Neural cell (in vitro differentiated cells): Measurements from ENCODE around the gene TADA2B. TPM values are rescaled to one million over a fixed set of nuclear protein-coding genes. Genes with fewer than 3 reads are reported as not detected.
A peak's percentile ranks its signal among the peaks of the same experiment; 100 is the strongest.

Experiments
- H2AFZ ChIP-seq: fragments of 200-600, 300-800 bp; sonication (generic), shearing (Covaris generic); 2 replicates; pipeline ENCODE4 v1.6.0; 2014; ENCODE audit warnings: low read depth, mild to moderate bottlenecking, antibody characterized with exemption, low read length, moderate library complexity
- H3F3A ChIP-seq: fragments of 200-600 bp; shearing (Covaris generic); 2 replicates; pipeline ENCODE4 v1.6.1; 2016; ENCODE audit warnings: mild to moderate bottlenecking, moderate library complexity, mixed read lengths, antibody characterized with exemption, low read length; ENCODE audit not compliant: insufficient read depth, poor library complexity, severe bottlenecking
- H3K27ac ChIP-seq: fragments of 200-600, 300-800 bp; sonication (generic), shearing (Covaris generic); 2 replicates; pipeline ENCODE4 v1.5.1; 2014; ENCODE audit warnings: mild to moderate bottlenecking, low read length, moderate library complexity
- H3K27me3 ChIP-seq: fragments of 300-800, 200-600 bp; sonication (generic), shearing (Covaris generic); 2 replicates; pipeline ENCODE4 v1.6.0; 2014; ENCODE audit warnings: mild to moderate bottlenecking, low read depth, low read length, moderate library complexity; ENCODE audit not compliant: insufficient read depth
- H3K36me3 ChIP-seq: fragments of 300-800, 200-600 bp; sonication (generic), shearing (Covaris generic); 2 replicates; pipeline ENCODE4 v1.5.1; 2014; ENCODE audit warnings: mild to moderate bottlenecking, antibody characterized with exemption, low read length, moderate library complexity; ENCODE audit not compliant: insufficient read depth
- H3K4me2 ChIP-seq: fragments of 300-800, 200-600 bp; sonication (generic), shearing (Covaris generic); 2 replicates; pipeline ENCODE4 v1.6.0; 2014; ENCODE audit warnings: mild to moderate bottlenecking, low read length
- H3K4me3 ChIP-seq: fragments of 300-800, 200-600 bp; sonication (generic), shearing (Covaris generic); 2 replicates; pipeline ENCODE4 v1.5.1; 2014; ENCODE audit warnings: mild to moderate bottlenecking, low read length, moderate library complexity
- H3K79me2 ChIP-seq: fragments of 200-600 bp; shearing (Covaris generic); replicated peaks from 2 replicates; pipeline ENCODE4 v1.6.0; 2014; ENCODE audit warnings: mild to moderate bottlenecking, low read length, moderate library complexity; ENCODE audit not compliant: insufficient read depth
- H3K9ac ChIP-seq: fragments of 300-800, 200-600 bp; sonication (generic), shearing (Covaris generic); 2 replicates; pipeline ENCODE4 v1.6.1; 2016; ENCODE audit warnings: mild to moderate bottlenecking, low read length, mixed read lengths
- H3K9me2 ChIP-seq: fragments of 200-600 bp; shearing (Covaris generic); 2 replicates; pipeline ENCODE4 v1.6.1; 2016; ENCODE audit warnings: mild to moderate bottlenecking, low read length, mixed read lengths; ENCODE audit not compliant: insufficient read depth
- H3K9me3 ChIP-seq: fragments of 200-600, 300-800 bp; sonication (generic), shearing (Covaris generic); 2 replicates; pipeline ENCODE4 v1.6.1; 2016; ENCODE audit warnings: mild to moderate bottlenecking, mixed run types, low read length, moderate library complexity, mixed read lengths
- H4K20me1 ChIP-seq: fragments of 200-600 bp; shearing (Covaris generic); 2 replicates; pipeline ENCODE4 v1.6.1; 2016; ENCODE audit warnings: mild to moderate bottlenecking, mixed run types; ENCODE audit not compliant: insufficient read depth
- EP300 ChIP-seq: fragments of 450-650 bp; conservative IDR thresholded peaks from 2 replicates; pipeline ENCODE4 v1.6.1; 2014; ENCODE audit warnings: antibody characterized with exemption, mild to moderate bottlenecking, moderate library complexity; ENCODE audit not compliant: poor library complexity, severe bottlenecking
- EZH2 ChIP-seq: fragments of 200-600, 300-800 bp; shearing (Covaris generic), sonication (generic); IDR thresholded peaks from 2 replicates; pipeline ENCODE4 v1.6.1; 2014; ENCODE audit warnings: antibody characterized with exemption, low read length, borderline replicate concordance, mild to moderate bottlenecking; ENCODE audit not compliant: insufficient read depth, poor library complexity, severe bottlenecking
- MXI1 ChIP-seq: fragments of 450-650 bp; conservative IDR thresholded peaks from 2 replicates; pipeline ENCODE4 v1.6.1; 2014; ENCODE audit warnings: antibody characterized with exemption, mild to moderate bottlenecking; ENCODE audit not compliant: poor library complexity, severe bottlenecking
- POLR2AphosphoS5 ChIP-seq: IDR thresholded peaks from 2 replicates; pipeline ENCODE4 v1.6.1; 2012
- RAD21 ChIP-seq: fragments of 450-650 bp; conservative IDR thresholded peaks from 2 replicates; pipeline ENCODE4 v1.6.1; 2014; ENCODE audit warnings: antibody characterized with exemption, mild to moderate bottlenecking, moderate library complexity
- TAF1 ChIP-seq: IDR thresholded peaks from 2 replicates; pipeline ENCODE4 v1.6.1; 2012; ENCODE audit warnings: low read depth
- polyA minus RNA-seq: library from RNA; depleted of rRNA, polyadenylated mRNA; stranded (reverse); fragments of >200 nt; gene quantifications from 2 replicates; pipeline ENCODE4 v1.2.3, GENCODE V29; 2014
- polyA plus RNA-seq: library from polyadenylated mRNA; depleted of rRNA; stranded (reverse); fragments of >200 nt; gene quantifications from 2 replicates; pipeline ENCODE4 v1.2.3, GENCODE V29; 2014
- TF ChIP-seq, protein P1 (sequence below): IDR thresholded peaks from 2 replicates; pipeline ENCODE4 v1.6.1; 2012; ENCODE audit warnings: borderline replicate concordance

The TADA2B gene, protein sequence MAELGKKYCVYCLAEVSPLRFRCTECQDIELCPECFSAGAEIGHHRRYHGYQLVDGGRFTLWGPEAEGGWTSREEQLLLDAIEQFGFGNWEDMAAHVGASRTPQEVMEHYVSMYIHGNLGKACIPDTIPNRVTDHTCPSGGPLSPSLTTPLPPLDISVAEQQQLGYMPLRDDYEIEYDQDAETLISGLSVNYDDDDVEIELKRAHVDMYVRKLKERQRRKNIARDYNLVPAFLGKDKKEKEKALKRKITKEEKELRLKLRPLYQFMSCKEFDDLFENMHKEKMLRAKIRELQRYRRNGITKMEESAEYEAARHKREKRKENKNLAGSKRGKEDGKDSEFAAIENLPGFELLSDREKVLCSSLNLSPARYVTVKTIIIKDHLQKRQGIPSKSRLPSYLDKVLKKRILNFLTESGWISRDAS
- 13.9 and 14.9 TPM in 2 replicates for polyA plus RNA-seq
- 35.3 and 38.2 TPM in 2 replicates for polyA minus RNA-seq

DNA sequence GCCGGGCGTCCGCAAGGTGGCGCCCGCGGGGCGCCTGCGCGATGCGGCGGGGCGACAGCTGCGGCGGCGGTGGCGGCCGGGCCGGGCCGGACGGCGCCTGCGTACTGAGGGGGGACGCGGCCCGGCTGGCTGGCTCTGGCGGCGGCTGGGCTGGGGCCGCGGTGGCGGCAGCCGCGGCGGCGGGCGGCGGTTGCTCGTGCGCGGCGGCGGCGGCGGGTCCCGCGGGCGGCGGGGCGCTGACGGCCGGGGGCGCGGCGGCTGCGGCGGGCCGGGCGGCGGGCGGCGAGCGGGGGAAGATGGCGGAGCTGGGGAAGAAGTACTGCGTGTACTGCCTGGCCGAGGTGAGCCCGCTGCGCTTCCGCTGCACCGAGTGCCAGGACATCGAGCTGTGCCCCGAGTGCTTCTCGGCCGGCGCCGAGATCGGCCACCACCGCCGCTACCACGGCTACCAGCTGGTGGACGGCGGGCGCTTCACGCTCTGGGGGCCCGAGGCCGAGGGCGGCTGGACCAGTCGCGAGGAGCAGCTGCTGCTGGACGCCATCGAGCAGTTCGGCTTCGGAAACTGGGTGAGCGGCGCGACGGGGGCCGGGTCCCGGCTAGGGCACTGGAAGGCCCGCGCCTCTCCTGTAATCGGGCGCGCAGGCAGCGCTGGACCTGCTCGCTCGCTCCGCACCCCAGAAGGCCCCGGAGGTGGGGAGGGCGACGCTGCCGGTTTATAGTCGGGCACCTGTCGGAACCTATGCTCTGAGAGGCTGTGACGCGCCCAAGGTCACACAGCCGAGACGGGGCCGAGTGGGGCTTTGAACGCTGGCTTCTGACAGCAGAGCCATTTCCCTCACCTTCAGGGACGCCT lies at the start of gene TADA2B:
Gene TADA2B, plus strand, starts transcription at position 89 of the 853 bp plus-strand sequence. Its CDS starts 208 bp downstream, at position 297.
- H3F3A ChIP-seq, result no peaks in the 10 kb centered on the region
- H4K20me1 ChIP-seq, result peaks cover 10% of the 10 kb centered on the region
- H3K36me3 ChIP-seq, result no peaks in the 10 kb centered on the region
- H3K79me2 ChIP-seq, result peaks cover 43% of the 10 kb centered on the region
- H3K27me3 ChIP-seq, result no peaks in the 10 kb centered on the region
- H3K9me3 ChIP-seq, result no peaks in the 10 kb centered on the region
- peak within 1 kb of the TSS; percentile 94 for H3K9ac ChIP-seq
- peak within 1 kb of the TSS; percentile 84 for H3K27ac ChIP-seq
- H2AFZ ChIP-seq, result peak within 1 kb of the TSS; percentile 51
- no peaks in the 10 kb centered on the region for H3K9me2 ChIP-seq
- TF ChIP-seq RAD21, result no peak
- peak; percentile 35 for TF ChIP-seq MXI1
- no peak for TF ChIP-seq EZH2
- TF ChIP-seq, protein P1, sequence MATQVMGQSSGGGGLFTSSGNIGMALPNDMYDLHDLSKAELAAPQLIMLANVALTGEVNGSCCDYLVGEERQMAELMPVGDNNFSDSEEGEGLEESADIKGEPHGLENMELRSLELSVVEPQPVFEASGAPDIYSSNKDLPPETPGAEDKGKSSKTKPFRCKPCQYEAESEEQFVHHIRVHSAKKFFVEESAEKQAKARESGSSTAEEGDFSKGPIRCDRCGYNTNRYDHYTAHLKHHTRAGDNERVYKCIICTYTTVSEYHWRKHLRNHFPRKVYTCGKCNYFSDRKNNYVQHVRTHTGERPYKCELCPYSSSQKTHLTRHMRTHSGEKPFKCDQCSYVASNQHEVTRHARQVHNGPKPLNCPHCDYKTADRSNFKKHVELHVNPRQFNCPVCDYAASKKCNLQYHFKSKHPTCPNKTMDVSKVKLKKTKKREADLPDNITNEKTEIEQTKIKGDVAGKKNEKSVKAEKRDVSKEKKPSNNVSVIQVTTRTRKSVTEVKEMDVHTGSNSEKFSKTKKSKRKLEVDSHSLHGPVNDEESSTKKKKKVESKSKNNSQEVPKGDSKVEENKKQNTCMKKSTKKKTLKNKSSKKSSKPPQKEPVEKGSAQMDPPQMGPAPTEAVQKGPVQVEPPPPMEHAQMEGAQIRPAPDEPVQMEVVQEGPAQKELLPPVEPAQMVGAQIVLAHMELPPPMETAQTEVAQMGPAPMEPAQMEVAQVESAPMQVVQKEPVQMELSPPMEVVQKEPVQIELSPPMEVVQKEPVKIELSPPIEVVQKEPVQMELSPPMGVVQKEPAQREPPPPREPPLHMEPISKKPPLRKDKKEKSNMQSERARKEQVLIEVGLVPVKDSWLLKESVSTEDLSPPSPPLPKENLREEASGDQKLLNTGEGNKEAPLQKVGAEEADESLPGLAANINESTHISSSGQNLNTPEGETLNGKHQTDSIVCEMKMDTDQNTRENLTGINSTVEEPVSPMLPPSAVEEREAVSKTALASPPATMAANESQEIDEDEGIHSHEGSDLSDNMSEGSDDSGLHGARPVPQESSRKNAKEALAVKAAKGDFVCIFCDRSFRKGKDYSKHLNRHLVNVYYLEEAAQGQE, result peak; percentile 19
- TF ChIP-seq EP300, result no peak
- TF ChIP-seq TAF1, result no peak
- peak; percentile 28 for TF ChIP-seq POLR2AphosphoS5
- peak within 1 kb of the TSS; percentile 81 for H3K4me2 ChIP-seq
- peak within 1 kb of the TSS; percentile 100 for H3K4me3 ChIP-seq

DNA sequence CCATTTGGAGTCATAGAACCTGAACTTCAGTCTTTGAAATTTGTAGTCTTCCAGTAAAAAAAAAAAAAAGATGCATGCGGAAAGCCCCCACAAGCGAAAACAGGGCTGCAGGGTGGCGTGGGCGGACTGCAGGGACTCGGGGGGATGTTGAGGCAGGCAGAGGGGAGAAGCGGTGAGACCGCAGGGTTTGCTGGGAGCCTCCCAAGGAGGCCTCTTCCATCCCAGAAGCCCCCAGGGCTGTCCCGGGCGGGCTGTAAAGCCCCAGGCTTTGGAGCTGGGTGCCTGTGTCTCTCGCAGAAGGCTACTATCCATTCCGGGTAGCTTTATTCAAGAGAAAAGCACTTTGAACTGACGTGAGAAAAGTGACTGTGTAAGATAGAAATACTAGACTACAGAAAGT lies 46.7 kb upstream of the TADA2B start:
- Histone ChIP-seq H3F3A (no peaks in the 10 kb centered on the region), H3K27me3 (no peaks in the 10 kb centered on the region), H3K4me2 (no peak overlapping the region), H3K9me3 (no peaks in the 10 kb centered on the region), H3K9ac (no peak overlapping the region), H3K9me2 (no peaks in the 10 kb centered on the region), H2AFZ (no peak overlapping the region), H3K4me3 (no peak overlapping the region), H4K20me1 (no peaks in the 10 kb centered on the region), H3K79me2 (peaks cover 12% of the 10 kb centered on the region), H3K27ac (no peak overlapping the region), H3K36me3 (no peaks in the 10 kb centered on the region)
- TF ChIP-seq EP300, result no peak
- TF ChIP-seq, protein P1, result no peak
- TF ChIP-seq TAF1, result no peak
